Measurements from ENCODE around the gene TNS1. TPM values are rescaled to one million over a fixed set of nuclear protein-coding genes. Genes with fewer than 3 reads are reported as not detected.

TNS1 gene
- total RNA-seq, 2 donors from 2014 or later: 436 to 508 TPM

- DNase-seq: no peak
- peak in 1 of 2 donors; percentile 53 for ATAC-seq
- intact Hi-C loops (cut with DNase I): no loop called here
Observed at GRCh38 chr2:217775920-217776503, 226.8 kb downstream of the TNS1 start.

- intact Hi-C loops (cut with DNase I): no loop called here
- no peak for DNase-seq
- ATAC-seq: no peak
Observed at GRCh38 chr2:217774232-217774631, 228.6 kb downstream of the TNS1 start.

- ATAC-seq: no peak
- DNase-seq: no peak
- intact Hi-C loops (cut with DNase I): no loop called here
Observed at GRCh38 chr2:217773539-217773938, 229.3 kb downstream of the TNS1 start.

- no peak for ATAC-seq
- DNase-seq: no peak
- intact Hi-C loops (cut with DNase I): no loop called here
Observed at GRCh38 chr2:217766356-217766755, 236.4 kb downstream of the TNS1 start.

GRCh38 chr2:217761645-217762277, 241.0 kb downstream of the TNS1 start:
- intact Hi-C loops (cut with DNase I): no loop called here
- DNase-seq: no peak
- ATAC-seq: no peak

- DNase-seq: no peak
- intact Hi-C loops (cut with DNase I): loop anchor here in 1 of 2 donors (5.0 kb wide), 1 partner anchor 108 kb away; no protein-coding TSS in a partner anchor
Observed at GRCh38 chr2:217759991-217760390, 242.8 kb downstream of the TNS1 start.

GRCh38 chr2:217757108-217757463, 245.7 kb downstream of the TNS1 start:
- ATAC-seq (no peak), DNase-seq (no peak)
- intact Hi-C loops (cut with DNase I): loop anchor here in 1 of 2 donors (5.0 kb wide), 1 partner anchor 105 kb away; no protein-coding TSS in a partner anchor

More at GRCh38 chr2:217759991-217760390, 242.8 kb downstream of the TNS1 start:
- no peak for ATAC-seq

- DNase-seq (peak; percentile 77), ATAC-seq (peak; percentile 86 to 90)
- intact Hi-C loops (cut with DNase I): loop anchor here in 1 of 2 donors (5.0 kb wide), 1 partner anchor 104 kb away; no protein-coding TSS in a partner anchor
Observed at GRCh38 chr2:217756375-217757107, 246.3 kb downstream of the TNS1 start.

GRCh38 chr2:217755027-217755745, 247.6 kb downstream of the TNS1 start:
- intact Hi-C loops (cut with DNase I): loop anchor here in 1 of 2 donors (5.0 kb wide), 1 partner anchor 103 kb away; no protein-coding TSS in a partner anchor

GRCh38 chr2:217753460-217754200, 249.2 kb downstream of the TNS1 start:
- ATAC-seq (no peak), DNase-seq (no peak)
- intact Hi-C loops (cut with DNase I): no loop called here

More at GRCh38 chr2:217755027-217755745, 247.6 kb downstream of the TNS1 start:
- no peak for ATAC-seq
- no peak for DNase-seq

- intact Hi-C loops (cut with DNase I): no loop called here
- DNase-seq (no peak), ATAC-seq (no peak)
Observed at GRCh38 chr2:217752714-217753459, 249.9 kb downstream of the TNS1 start.

GRCh38 chr2:217751952-217752351, 250.8 kb downstream of the TNS1 start:
- ATAC-seq (no peak), DNase-seq (no peak)
- intact Hi-C loops (cut with DNase I): no loop called here

- intact Hi-C loops (cut with DNase I): no loop called here
- ATAC-seq (peak in 1 of 2 donors; percentile 23), DNase-seq (no peak)
Observed at GRCh38 chr2:217751192-217751591, 251.6 kb downstream of the TNS1 start.

Small RNA genes lying within 50 kb of the gene (microRNA-seq; reads per million reads assigned to microRNA genes)
- gene MIR6809: 0.20 to 0.27 reads per million in 2 donors

Other genes starting within 250 kb of the TNS1 start
- gene RUFY4, start 66.3 kb upstream of the TNS1 start, total RNA-seq: not detected
- 1 to 10 TPM; 1.2 to 3.0 TPM for gene CXCR2, start 123.0 kb upstream of the TNS1 start, total RNA-seq
- gene CXCR1, start 164.0 kb upstream of the TNS1 start, total RNA-seq: under 1 TPM; 0.58 to 0.97 TPM
- 100 to 1,000 TPM; 144 to 167 TPM for gene ARPC2, start 214.2 kb upstream of the TNS1 start, total RNA-seq